ENCODE results near the gene LIG4. TPM values are rescaled to one million over a fixed set of nuclear protein-coding genes. Genes with fewer than 3 reads are reported as not detected.
A peak's percentile ranks its signal among the peaks of the same experiment; 100 is the strongest.

Gene LIG4
- total RNA-seq, 1 donor from 2014 or later: 10.4 TPM

GRCh38 chr13:108227651-108228272, 12.4 kb upstream of the LIG4 start:
- intact Hi-C loops (cut with DNase I): no loop called here
- no peak overlapping the region for H3K27ac ChIP-seq
- H3K4me3 ChIP-seq: no peak overlapping the region
- no peak for DNase-seq
- peaks cover 53% of the 10 kb centered on the region for H3K4me1 ChIP-seq
- ATAC-seq: no peak
- no peaks in the 10 kb centered on the region for H3K9me3 ChIP-seq
- no peaks in the 10 kb centered on the region for H3K27me3 ChIP-seq (ENCODE audit: low read depth)
- peak; percentile 84 for TF ChIP-seq CTCF (IDR thresholded peaks at IDR 0.05)
- peaks cover 4% of the 10 kb centered on the region for H3K36me3 ChIP-seq

- DNase-seq: no peak
- TF ChIP-seq CTCF (IDR thresholded peaks at IDR 0.05): no peak
- Histone ChIP-seq H3K27ac (no peak overlapping the region), H3K36me3 (peaks cover 4% of the 10 kb centered on the region), H3K4me3 (no peak overlapping the region), H3K4me1 (peaks cover 56% of the 10 kb centered on the region), H3K9me3 (no peaks in the 10 kb centered on the region), H3K27me3 (ENCODE audit: low read depth) (no peaks in the 10 kb centered on the region)
- intact Hi-C loops (cut with DNase I): no loop called here
- ATAC-seq: peak; percentile 15 to 44
Observed at GRCh38 chr13:108226184-108226583, 10.8 kb upstream of the LIG4 start.

GRCh38 chr13:108225440-108225839, 10.1 kb upstream of the LIG4 start:
- no peak for TF ChIP-seq CTCF (IDR thresholded peaks at IDR 0.05)
- DNase-seq: no peak
- Histone ChIP-seq H3K9me3 (no peaks in the 10 kb centered on the region), H3K27me3 (ENCODE audit: low read depth) (no peaks in the 10 kb centered on the region), H3K4me3 (no peak overlapping the region), H3K27ac (no peak overlapping the region), H3K4me1 (peaks cover 58% of the 10 kb centered on the region), H3K36me3 (peaks cover 4% of the 10 kb centered on the region)
- intact Hi-C loops (cut with DNase I): no loop called here
- no peak for ATAC-seq

GRCh38 chr13:108223687-108224503, 8.6 kb upstream of the LIG4 start:
- DNase-seq (no peak), ATAC-seq (no peak)
- no peaks in the 10 kb centered on the region for H3K27me3 ChIP-seq (ENCODE audit: low read depth)
- peaks cover 69% of the 10 kb centered on the region for H3K4me1 ChIP-seq
- no peaks in the 10 kb centered on the region for H3K9me3 ChIP-seq
- no peak overlapping the region for H3K4me3 ChIP-seq
- no peak for TF ChIP-seq CTCF (IDR thresholded peaks at IDR 0.05)
- intact Hi-C loops (cut with DNase I): no loop called here
- H3K27ac ChIP-seq: no peak overlapping the region
- H3K36me3 ChIP-seq: no peaks in the 10 kb centered on the region

GRCh38 chr13:108220041-108220440, 4.7 kb upstream of the LIG4 start:
- intact Hi-C loops (cut with DNase I): no loop called here
- TF ChIP-seq CTCF (IDR thresholded peaks at IDR 0.05): no peak
- Histone ChIP-seq H3K27me3 (ENCODE audit: low read depth) (no peaks in the 10 kb centered on the region), H3K4me3 (peak overlapping the region; percentile 95), H3K9me3 (no peaks in the 10 kb centered on the region), H3K4me1 (peaks cover 65% of the 10 kb centered on the region), H3K36me3 (no peaks in the 10 kb centered on the region), H3K27ac (no peak overlapping the region)
- peak; percentile 46 for DNase-seq
- ATAC-seq: peak in 1 of 2 donors; percentile 10

Measured in lower lobe of right lung (tissue), 2 donors.